CD14-positive monocyte (primary cell): ENCODE data around the gene KRTAP5-11. TPM values are rescaled to one million over a fixed set of nuclear protein-coding genes. Genes with fewer than 3 reads are reported as not detected.

Experiments
- DNase-seq, 3 donors: peaks; one replicate each; pipeline ENCODE4 v3.0.0-alpha.2; 2011 to 2022
- H2AFZ ChIP-seq: 2 replicates; pipeline ENCODE4 v1.6.0; 2012; ENCODE audit warnings: mild to moderate bottlenecking, low read depth, low read length, inconsistent platforms; ENCODE audit not compliant: insufficient read depth, poor library complexity, severe bottlenecking
- H3K27ac ChIP-seq, 2 donors: 1 replicate in 1 of 2; 2 replicates in 1 of 2; pipeline ENCODE4 v1.5.1; 2012 to 2013; ENCODE audit warnings: low read length in 2 of 2, control low read depth in 1 of 2, inconsistent platforms in 1 of 2, low read depth in 1 of 2, mild to moderate bottlenecking in 1 of 2
- H3K27me3 ChIP-seq, 2 donors: one replicate each; pipeline versions ENCODE4 v1.6.0 to v1.6.1; 2011 to 2013; ENCODE audit warnings: low read length in 2 of 2; ENCODE audit not compliant: control insufficient read depth in 2 of 2, insufficient read depth in 2 of 2
- H3K36me3 ChIP-seq, 2 donors: replicated peaks in 1 of 2; 1 replicate in 1 of 2; 2 replicates in 1 of 2; pipeline versions ENCODE4 v1.5.1 to v1.6.1; 2012 to 2013; ENCODE audit warnings: low read length in 2 of 2, control low read depth in 1 of 2, inconsistent platforms in 1 of 2, mild to moderate bottlenecking in 1 of 2; ENCODE audit not compliant: insufficient read depth in 2 of 2, control insufficient read depth in 1 of 2
- H3K4me1 ChIP-seq, 2 donors: 1 replicate in 1 of 2; 2 replicates in 1 of 2; pipeline versions ENCODE4 v1.5.1 to v1.6.1; 2012 to 2013; ENCODE audit warnings: low read length in 2 of 2, control low read depth in 1 of 2, inconsistent platforms in 1 of 2, mild to moderate bottlenecking in 1 of 2, moderate library complexity in 1 of 2; ENCODE audit not compliant: insufficient read depth in 2 of 2, control insufficient read depth in 1 of 2
- H3K4me2 ChIP-seq: replicated peaks from 2 replicates; pipeline ENCODE3; 2012; ENCODE audit warnings: low read length, moderate library complexity, mild to moderate bottlenecking; ENCODE audit not compliant: poor library complexity, severe bottlenecking; ENCODE audit errors: extremely low read depth
- H3K4me3 ChIP-seq, 3 experiments: fragments of 200-600 bp in 1 of 3; sonication (generic) in 1 of 3; replicated peaks in 1 of 3; 1 replicate in 2 of 3; 2 replicates in 1 of 3; pipeline ENCODE4 v1.5.1; 2011 to 2013; ENCODE audit warnings: low read length in 3 of 3, mild to moderate bottlenecking in 3 of 3, control low read depth in 2 of 3, low read depth in 2 of 3, inconsistent platforms in 1 of 3, moderate library complexity in 1 of 3
- H3K79me2 ChIP-seq: 2 replicates; pipeline ENCODE4 v1.6.0; 2012; ENCODE audit warnings: mild to moderate bottlenecking, control low read depth, inconsistent platforms, low read length, moderate library complexity; ENCODE audit not compliant: insufficient read depth
- H3K9ac ChIP-seq: 2 replicates; pipeline ENCODE4 v1.6.0; 2017; ENCODE audit warnings: low read length, mild to moderate bottlenecking; ENCODE audit not compliant: insufficient read depth, poor library complexity, severe bottlenecking
- H3K9me3 ChIP-seq, 2 donors: replicated peaks in 1 of 2; 1 replicate in 1 of 2; 2 replicates in 1 of 2; pipeline versions ENCODE4 v1.5.1 to v1.6.1; 2012 to 2013; ENCODE audit warnings: low read length in 2 of 2, control low read depth in 1 of 2; ENCODE audit not compliant: control insufficient read depth in 1 of 2, insufficient read depth in 1 of 2
- H4K20me1 ChIP-seq: 2 replicates; pipeline ENCODE4 v1.6.0; 2012; ENCODE audit warnings: mild to moderate bottlenecking, low read length, control low read depth, moderate library complexity; ENCODE audit not compliant: insufficient read depth
- H3K27ac Mint-ChIP-seq, 7 donors: one replicate each; pipeline ENCODE4 v1.8.0; 2020; ENCODE audit warnings: mild to moderate bottlenecking in 7 of 7, mixed read lengths in 7 of 7, moderate library complexity in 6 of 7, inconsistent platforms in 2 of 7
- H3K27me3 Mint-ChIP-seq, 3 donors: one replicate each; pipeline ENCODE4 v1.8.0; 2021 to 2022; ENCODE audit warnings: low read depth in 3 of 3, mild to moderate bottlenecking in 3 of 3, mixed read lengths in 3 of 3, moderate library complexity in 3 of 3, inconsistent platforms in 1 of 3
- H3K36me3 Mint-ChIP-seq, 2 donors: one replicate each; pipeline ENCODE4 v1.8.0; 2020; ENCODE audit warnings: mixed read lengths in 2 of 2, inconsistent platforms in 1 of 2, mild to moderate bottlenecking in 1 of 2
- H3K4me1 Mint-ChIP-seq: one replicate; pipeline ENCODE4 v1.8.0; 2020; ENCODE audit warnings: mild to moderate bottlenecking, mixed read lengths
- H3K4me3 Mint-ChIP-seq, 2 donors: one replicate each; pipeline ENCODE4 v1.8.0; 2020; ENCODE audit warnings: mild to moderate bottlenecking in 2 of 2, mixed read lengths in 2 of 2, moderate library complexity in 1 of 2
- H3K9me3 Mint-ChIP-seq, 7 donors: one replicate each; pipeline ENCODE4 v1.8.0; 2020 to 2022; ENCODE audit warnings: mixed read lengths in 7 of 7, mild to moderate bottlenecking in 6 of 7, moderate library complexity in 6 of 7, inconsistent platforms in 2 of 7
- CTCF ChIP-seq: fragments of 200-600 bp; IDR thresholded peaks from one replicate; pipeline ENCODE4 v1.8.0; 2022; ENCODE audit warnings: antibody characterized with exemption, mild to moderate bottlenecking
- WGBS: methylation state at CpG from one replicate; pipeline ENCODE4 v1.1.5; 2013; ENCODE audit warnings: missing lambda C conversion rate; ENCODE audit not compliant: insufficient coverage; 5-methylcytosine and 5-hydroxymethylcytosine counted together
- intact Hi-C, 2 donors: fragments of 100-400 bp; cut with micrococcal nuclease; formaldehyde crosslinking; loops; one replicate each; pipeline versions ENCODE4 v1.15.0 to v1.15.1; 2023
- polyA plus RNA-seq, 3 donors: library from polyadenylated mRNA; depleted of rRNA in 1 of 3; unstranded in 2 of 3; stranded (reverse) in 1 of 3; fragments of 300-500 nt in 2 of 3; fragments of >200 nt in 1 of 3; fragmentation: Illumina TruSeq in 2 of 3; gene quantifications; 1 replicate in 2 of 3; 2 replicates in 1 of 3; pipeline ENCODE4 v1.2.3, GENCODE V29; 2012 to 2021

Gene KRTAP5-11
- polyA plus RNA-seq, 3 donors, result not detected

- H3K4me2 ChIP-seq, result no peak overlapping the region
- no peaks in the 10 kb centered on the region for H4K20me1 ChIP-seq
- H3K27ac ChIP-seq, result no peak overlapping the region
- no peak overlapping the region for H3K9ac ChIP-seq
- intact Hi-C loops, result no loop called here
- H3K9me3 Mint-ChIP-seq, result peaks cover 0 to 3% (median 0%) of the 10 kb centered on the region in 7 donors
- peak overlapping the region in 1 of 7 donors; percentile 15 for H3K27ac Mint-ChIP-seq
- DNase-seq, result no peak
- H3K79me2 ChIP-seq, result no peaks in the 10 kb centered on the region
- peaks cover 2 to 7% (median 6%) of the 10 kb centered on the region in 3 donors for H3K27me3 Mint-ChIP-seq
- no peaks in the 10 kb centered on the region for H3K4me1 Mint-ChIP-seq
- no peaks in the 10 kb centered on the region for H3K36me3 Mint-ChIP-seq
- no peaks in the 10 kb centered on the region for H3K9me3 ChIP-seq
- H3K36me3 ChIP-seq, result no peaks in the 10 kb centered on the region
- no peak overlapping the region for H3K4me3 ChIP-seq
- no peaks in the 10 kb centered on the region for H3K4me1 ChIP-seq
- H3K27me3 ChIP-seq, result no peaks in the 10 kb centered on the region
- H2AFZ ChIP-seq, result no peak overlapping the region
- H3K4me3 Mint-ChIP-seq, result no peak overlapping the region
- TF ChIP-seq CTCF, result no peak
Observed at GRCh38 chr11:71557257-71557656, 25.4 kb downstream of the KRTAP5-11 start.

- H2AFZ ChIP-seq, result no peak overlapping the region
- H3K27me3 ChIP-seq, result no peaks in the 10 kb centered on the region
- intact Hi-C loops, result no loop called here
- no peak for DNase-seq
- no peaks in the 10 kb centered on the region for H3K36me3 ChIP-seq
- H3K27ac ChIP-seq, result no peak overlapping the region
- peaks cover under 1 to 7% (median 6%) of the 10 kb centered on the region in 3 donors for H3K27me3 Mint-ChIP-seq
- no peak overlapping the region for H3K4me2 ChIP-seq
- 94% methylated on average over 1 of the region's 4 CpGs for WGBS
- H3K4me3 Mint-ChIP-seq, result no peak overlapping the region
- peaks cover 7% of the 10 kb centered on the region for H3K4me1 Mint-ChIP-seq
- H3K4me1 ChIP-seq, result peaks cover 0 to 4% of the 10 kb centered on the region in 2 donors
- H3K36me3 Mint-ChIP-seq, result no peaks in the 10 kb centered on the region
- no peaks in the 10 kb centered on the region for H4K20me1 ChIP-seq
- H3K9ac ChIP-seq, result no peak overlapping the region
- no peaks in the 10 kb centered on the region for H3K79me2 ChIP-seq
- no peak for TF ChIP-seq CTCF
- H3K9me3 Mint-ChIP-seq, result peaks cover 0 to 3% (median 0%) of the 10 kb centered on the region in 7 donors
- H3K27ac Mint-ChIP-seq, result no peak overlapping the region
- no peak overlapping the region for H3K4me3 ChIP-seq
- H3K9me3 ChIP-seq, result no peaks in the 10 kb centered on the region
Observed at GRCh38 chr11:71556018-71556417, 26.7 kb downstream of the KRTAP5-11 start.
